HepG2 (cell line): Measurements from ENCODE around the gene PLOD2. TPM values are rescaled to one million over a fixed set of nuclear protein-coding genes. Genes with fewer than 3 reads are reported as not detected.
A peak's percentile ranks its signal among the peaks of the same experiment; 100 is the strongest.

Source experiments
- AKAP8 ChIP-seq: sonication (generic); formaldehyde crosslinking; IDR thresholded peaks from 2 replicates; pipeline ENCODE4 v1.5.1; 2020; ENCODE audit warnings: mild to moderate bottlenecking, missing genetic modification reagents
- CCDC6 ChIP-seq: sonication (generic); formaldehyde crosslinking; IDR thresholded peaks from 2 replicates; pipeline ENCODE4 v1.8.1; 2022; ENCODE audit warnings: mild to moderate bottlenecking, missing genetic modification reagents, moderate library complexity
- HDAC2 ChIP-seq: sonication (generic); formaldehyde crosslinking; IDR thresholded peaks from 2 replicates; pipeline ENCODE4 v1.4.0; 2020; ENCODE audit warnings: missing genetic modification reagents
- KLF13 ChIP-seq: sonication (generic); formaldehyde crosslinking; IDR thresholded peaks from 2 replicates; pipeline ENCODE4 v1.4.0; 2020; ENCODE audit warnings: mild to moderate bottlenecking, missing genetic modification reagents
- NFE2L1 ChIP-seq: sonication (generic); formaldehyde crosslinking; IDR thresholded peaks from 2 replicates; pipeline ENCODE4 v1.4.0; 2020; ENCODE audit warnings: missing genetic modification reagents, mild to moderate bottlenecking, borderline replicate concordance
- RAD21 ChIP-seq: fragments of 450-650 bp; formaldehyde crosslinking; IDR thresholded peaks from 2 replicates; pipeline ENCODE4 v1.5.0; 2020; ENCODE audit warnings: mild to moderate bottlenecking
- REL ChIP-seq: sonication (generic); formaldehyde crosslinking; conservative IDR thresholded peaks from 2 replicates; pipeline ENCODE4 v1.8.0; 2022; ENCODE audit warnings: mild to moderate bottlenecking, missing genetic modification reagents, moderate library complexity
- SMC3 ChIP-seq: IDR thresholded peaks from 2 replicates; pipeline ENCODE4 v1.6.1; 2011; ENCODE audit warnings: low read length, improper control_type of control experiment
- STAG1 ChIP-seq: sonication (generic); formaldehyde crosslinking; IDR thresholded peaks from 2 replicates; pipeline ENCODE4 v1.4.0; 2020; ENCODE audit warnings: missing genetic modification reagents
- ZNF205 ChIP-seq: IDR thresholded peaks from 2 replicates; pipeline ENCODE4 v1.6.1; 2018; ENCODE audit warnings: missing biosample characterization, missing genetic modification reagents
- ZNF567 ChIP-seq: sonication (generic); formaldehyde crosslinking; IDR thresholded peaks from 2 replicates; pipeline ENCODE4 v1.8.1; 2023; ENCODE audit warnings: mild to moderate bottlenecking, missing genetic modification reagents, borderline replicate concordance
- ZNF605 ChIP-seq: sonication (generic); formaldehyde crosslinking; IDR thresholded peaks from 2 replicates; pipeline ENCODE4 v1.8.0; 2022; ENCODE audit warnings: mild to moderate bottlenecking, missing genetic modification reagents
- ZNF747 ChIP-seq: sonication (generic); formaldehyde crosslinking; IDR thresholded peaks from 2 replicates; pipeline ENCODE4 v1.8.1; 2023; ENCODE audit warnings: missing genetic modification reagents, mild to moderate bottlenecking, borderline replicate concordance
- polyA plus RNA-seq, 8 experiments: library from polyadenylated mRNA; depleted of rRNA in 3 of 8; stranded (reverse) in 7 of 8; unstranded in 1 of 8; fragments of >200 nt; fragmentation: Illumina TruSeq in 4 of 8; extraction: Trizol in 4 of 8; gene quantifications; 2 replicates each; pipeline versions ENCODE4 v1.2.1 to v1.2.3, GENCODE V29; 2011 to 2016; ENCODE audit warnings: low read depth in 4 of 8, missing spikeins in 1 of 8, mixed read lengths in 1 of 8; ENCODE audit not compliant: insufficient read depth in 1 of 8
- total RNA-seq, 5 experiments: library from RNA; depleted of rRNA; stranded (reverse); fragments of >200 nt; fragmentation: Illumina TruSeq; extraction: Trizol; gene quantifications; 2 replicates each; pipeline ENCODE4 v1.2.3, GENCODE V29; 2016; ENCODE audit warnings: low read depth in 1 of 5
- TF ChIP-seq, protein P1 (sequence below): sonication (generic); formaldehyde crosslinking; IDR thresholded peaks from one replicate; pipeline ENCODE4 v1.5.1; 2020; ENCODE audit warnings: mild to moderate bottlenecking, missing genetic modification reagents; ENCODE audit errors: not compliant biosample characterization
- TF ChIP-seq, protein P2 (sequence below): IDR thresholded peaks from 2 replicates; pipeline ENCODE4 v1.6.1; 2012; ENCODE audit warnings: low read depth, low read length, improper control_type of control experiment
- TF ChIP-seq, protein P3 (sequence below): IDR thresholded peaks from 2 replicates; pipeline ENCODE4 v1.6.1; 2016; ENCODE audit warnings: low read depth, control low read depth
- TF ChIP-seq, protein P4 (sequence below): sonication (generic); formaldehyde crosslinking; IDR thresholded peaks from 2 replicates; pipeline ENCODE4 v1.5.0; 2020; ENCODE audit warnings: mild to moderate bottlenecking, missing genetic modification reagents, moderate library complexity

PLOD2 gene
- total and polyA plus RNA-seq, 2 of the 13 experiments (the other 11 are each of a cell fraction or from before 2014, with no cell fraction given) = 107 to 161 TPM

DNA sequence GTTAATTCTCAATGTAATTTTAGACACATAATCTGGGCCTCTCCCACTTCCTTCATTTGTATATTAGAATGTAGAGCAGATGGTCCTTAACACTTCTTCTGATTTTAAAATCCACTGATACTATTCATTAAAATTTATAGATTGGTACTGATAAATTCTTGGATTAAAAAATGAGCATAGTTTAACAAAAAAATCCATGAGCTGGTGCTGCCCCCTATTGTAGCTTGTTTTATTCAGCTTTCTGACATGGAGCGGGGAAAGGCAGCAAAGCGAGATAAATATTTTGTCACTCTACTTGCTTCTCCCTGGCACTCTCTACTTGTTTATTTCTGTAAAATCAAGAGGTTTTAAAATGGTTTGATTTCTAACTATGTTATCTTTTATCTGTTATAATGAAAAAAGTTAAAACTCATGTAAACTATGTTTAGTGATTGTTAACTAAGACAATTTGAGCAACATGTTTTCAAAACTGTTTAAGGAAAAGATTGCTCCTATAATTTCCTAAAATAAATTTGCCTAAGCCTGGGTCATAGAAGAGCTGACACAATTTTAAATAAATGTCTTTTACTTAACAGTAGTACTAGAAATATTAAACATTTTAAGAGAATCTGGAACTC, 26.5 kb upstream of the PLOD2 start (continued):
- TF ChIP-seq, protein P1, sequence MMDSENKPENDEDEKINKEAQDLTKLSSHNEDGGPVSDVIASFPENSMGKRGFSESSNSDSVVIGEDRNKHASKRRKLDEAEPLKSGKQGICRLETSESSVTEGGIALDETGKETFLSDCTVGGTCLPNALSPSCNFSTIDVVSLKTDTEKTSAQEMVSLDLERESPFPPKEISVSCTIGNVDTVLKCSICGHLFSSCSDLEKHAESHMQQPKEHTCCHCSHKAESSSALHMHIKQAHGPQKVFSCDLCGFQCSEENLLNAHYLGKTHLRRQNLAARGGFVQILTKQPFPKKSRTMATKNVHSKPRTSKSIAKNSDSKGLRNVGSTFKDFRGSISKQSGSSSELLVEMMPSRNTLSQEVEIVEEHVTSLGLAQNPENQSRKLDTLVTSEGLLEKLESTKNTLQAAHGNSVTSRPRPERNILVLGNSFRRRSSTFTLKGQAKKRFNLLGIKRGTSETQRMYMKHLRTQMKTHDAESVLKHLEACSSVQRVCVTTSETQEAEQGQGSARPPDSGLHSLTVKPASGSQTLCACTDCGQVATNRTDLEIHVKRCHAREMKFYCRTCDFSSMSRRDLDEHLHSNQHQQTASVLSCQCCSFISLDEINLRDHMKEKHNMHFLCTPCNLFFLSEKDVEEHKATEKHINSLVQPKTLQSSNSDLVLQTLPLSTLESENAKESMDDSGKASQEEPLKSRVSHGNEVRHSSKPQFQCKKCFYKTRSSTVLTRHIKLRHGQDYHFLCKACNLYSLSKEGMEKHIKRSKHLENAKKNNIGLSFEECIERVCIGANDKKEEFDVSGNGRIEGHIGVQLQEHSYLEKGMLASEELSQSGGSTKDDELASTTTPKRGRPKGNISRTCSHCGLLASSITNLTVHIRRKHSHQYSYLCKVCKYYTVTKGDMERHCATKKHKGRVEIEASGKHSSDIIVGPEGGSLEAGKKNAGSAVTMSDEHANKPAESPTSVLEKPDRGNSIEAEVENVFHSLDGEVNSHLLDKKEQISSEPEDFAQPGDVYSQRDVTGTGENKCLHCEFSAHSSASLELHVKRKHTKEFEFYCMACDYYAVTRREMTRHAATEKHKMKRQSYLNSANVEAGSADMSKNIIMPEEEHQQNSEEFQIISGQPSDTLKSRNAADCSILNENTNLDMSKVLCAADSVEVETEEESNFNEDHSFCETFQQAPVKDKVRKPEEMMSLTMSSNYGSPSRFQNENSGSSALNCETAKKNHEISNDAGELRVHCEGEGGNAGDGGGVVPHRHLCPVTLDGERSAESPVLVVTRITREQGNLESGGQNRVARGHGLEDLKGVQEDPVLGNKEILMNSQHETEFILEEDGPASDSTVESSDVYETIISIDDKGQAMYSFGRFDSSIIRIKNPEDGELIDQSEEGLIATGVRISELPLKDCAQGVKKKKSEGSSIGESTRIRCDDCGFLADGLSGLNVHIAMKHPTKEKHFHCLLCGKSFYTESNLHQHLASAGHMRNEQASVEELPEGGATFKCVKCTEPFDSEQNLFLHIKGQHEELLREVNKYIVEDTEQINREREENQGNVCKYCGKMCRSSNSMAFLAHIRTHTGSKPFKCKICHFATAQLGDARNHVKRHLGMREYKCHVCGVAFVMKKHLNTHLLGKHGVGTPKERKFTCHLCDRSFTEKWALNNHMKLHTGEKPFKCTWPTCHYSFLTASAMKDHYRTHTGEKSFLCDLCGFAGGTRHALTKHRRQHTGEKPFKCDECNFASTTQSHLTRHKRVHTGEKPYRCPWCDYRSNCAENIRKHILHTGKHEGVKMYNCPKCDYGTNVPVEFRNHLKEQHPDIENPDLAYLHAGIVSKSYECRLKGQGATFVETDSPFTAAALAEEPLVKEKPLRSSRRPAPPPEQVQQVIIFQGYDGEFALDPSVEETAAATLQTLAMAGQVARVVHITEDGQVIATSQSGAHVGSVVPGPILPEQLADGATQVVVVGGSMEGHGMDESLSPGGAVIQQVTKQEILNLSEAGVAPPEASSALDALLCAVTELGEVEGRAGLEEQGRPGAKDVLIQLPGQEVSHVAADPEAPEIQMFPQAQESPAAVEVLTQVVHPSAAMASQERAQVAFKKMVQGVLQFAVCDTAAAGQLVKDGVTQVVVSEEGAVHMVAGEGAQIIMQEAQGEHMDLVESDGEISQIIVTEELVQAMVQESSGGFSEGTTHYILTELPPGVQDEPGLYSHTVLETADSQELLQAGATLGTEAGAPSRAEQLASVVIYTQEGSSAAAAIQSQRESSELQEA (CRISPR knock-in tag) = no peak
- TF ChIP-seq ZNF747 = no peak
- TF ChIP-seq ZNF567 (CRISPR knock-in tag) = no peak
- peak; percentile 74 for TF ChIP-seq STAG1 (CRISPR knock-in tag)
- TF ChIP-seq, protein P2, sequence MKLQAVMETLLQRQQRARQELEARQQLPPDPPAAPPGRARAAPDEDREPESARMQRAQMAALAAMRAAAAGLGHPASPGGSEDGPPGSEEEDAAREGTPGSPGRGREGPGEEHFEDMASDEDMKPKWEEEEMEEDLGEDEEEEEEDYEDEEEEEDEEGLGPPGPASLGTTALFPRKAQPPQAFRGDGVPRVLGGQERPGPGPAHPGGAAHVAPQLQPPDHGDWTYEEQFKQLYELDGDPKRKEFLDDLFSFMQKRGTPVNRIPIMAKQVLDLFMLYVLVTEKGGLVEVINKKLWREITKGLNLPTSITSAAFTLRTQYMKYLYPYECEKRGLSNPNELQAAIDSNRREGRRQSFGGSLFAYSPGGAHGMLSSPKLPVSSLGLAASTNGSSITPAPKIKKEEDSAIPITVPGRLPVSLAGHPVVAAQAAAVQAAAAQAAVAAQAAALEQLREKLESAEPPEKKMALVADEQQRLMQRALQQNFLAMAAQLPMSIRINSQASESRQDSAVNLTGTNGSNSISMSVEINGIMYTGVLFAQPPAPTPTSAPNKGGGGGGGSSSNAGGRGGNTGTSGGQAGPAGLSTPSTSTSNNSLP = 0 out of 2 replicates have a peak, but pooled peaks have one; percentile 28
- no peak for TF ChIP-seq HDAC2
- TF ChIP-seq CCDC6 (CRISPR knock-in tag) = no peak
- TF ChIP-seq AKAP8 (CRISPR knock-in tag) = no peak
- no peak for TF ChIP-seq ZNF605 (CRISPR knock-in tag)
- TF ChIP-seq, protein P3, sequence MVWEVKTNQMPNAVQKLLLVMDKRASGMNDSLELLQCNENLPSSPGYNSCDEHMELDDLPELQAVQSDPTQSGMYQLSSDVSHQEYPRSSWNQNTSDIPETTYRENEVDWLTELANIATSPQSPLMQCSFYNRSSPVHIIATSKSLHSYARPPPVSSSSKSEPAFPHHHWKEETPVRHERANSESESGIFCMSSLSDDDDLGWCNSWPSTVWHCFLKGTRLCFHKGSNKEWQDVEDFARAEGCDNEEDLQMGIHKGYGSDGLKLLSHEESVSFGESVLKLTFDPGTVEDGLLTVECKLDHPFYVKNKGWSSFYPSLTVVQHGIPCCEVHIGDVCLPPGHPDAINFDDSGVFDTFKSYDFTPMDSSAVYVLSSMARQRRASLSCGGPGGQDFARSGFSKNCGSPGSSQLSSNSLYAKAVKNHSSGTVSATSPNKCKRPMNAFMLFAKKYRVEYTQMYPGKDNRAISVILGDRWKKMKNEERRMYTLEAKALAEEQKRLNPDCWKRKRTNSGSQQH (CRISPR knock-in tag) = no peak
- TF ChIP-seq RAD21 (CRISPR knock-in tag) = peak; percentile 28; the same call in 1 of the 2 replicates
- TF ChIP-seq ZNF205 (CRISPR knock-in tag) = no peak
- TF ChIP-seq, protein P4, sequence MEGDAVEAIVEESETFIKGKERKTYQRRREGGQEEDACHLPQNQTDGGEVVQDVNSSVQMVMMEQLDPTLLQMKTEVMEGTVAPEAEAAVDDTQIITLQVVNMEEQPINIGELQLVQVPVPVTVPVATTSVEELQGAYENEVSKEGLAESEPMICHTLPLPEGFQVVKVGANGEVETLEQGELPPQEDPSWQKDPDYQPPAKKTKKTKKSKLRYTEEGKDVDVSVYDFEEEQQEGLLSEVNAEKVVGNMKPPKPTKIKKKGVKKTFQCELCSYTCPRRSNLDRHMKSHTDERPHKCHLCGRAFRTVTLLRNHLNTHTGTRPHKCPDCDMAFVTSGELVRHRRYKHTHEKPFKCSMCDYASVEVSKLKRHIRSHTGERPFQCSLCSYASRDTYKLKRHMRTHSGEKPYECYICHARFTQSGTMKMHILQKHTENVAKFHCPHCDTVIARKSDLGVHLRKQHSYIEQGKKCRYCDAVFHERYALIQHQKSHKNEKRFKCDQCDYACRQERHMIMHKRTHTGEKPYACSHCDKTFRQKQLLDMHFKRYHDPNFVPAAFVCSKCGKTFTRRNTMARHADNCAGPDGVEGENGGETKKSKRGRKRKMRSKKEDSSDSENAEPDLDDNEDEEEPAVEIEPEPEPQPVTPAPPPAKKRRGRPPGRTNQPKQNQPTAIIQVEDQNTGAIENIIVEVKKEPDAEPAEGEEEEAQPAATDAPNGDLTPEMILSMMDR (CRISPR knock-in tag) = peak; percentile 59
- no peak for TF ChIP-seq NFE2L1 (CRISPR knock-in tag)
- TF ChIP-seq KLF13 (CRISPR knock-in tag) = no peak
- no peak for TF ChIP-seq REL (CRISPR knock-in tag)
- TF ChIP-seq SMC3 = peak; percentile 40; the same call in 1 of the 2 replicates
